Right atrium auricular region (tissue), 2 donors: ENCODE results near the gene TYRP1. TPM values are rescaled to one million over a fixed set of nuclear protein-coding genes. Genes with fewer than 3 reads are reported as not detected.

ENCODE experiments used
- DNase-seq: peaks from one replicate; pipeline ENCODE4 v3.0.0-alpha.2; 2019; ENCODE audit warnings: low spot score
- H3K27ac ChIP-seq, 2 donors: fragments of 200-600 bp; sonication (generic); 1 replicate in 1 of 2; 2 replicates in 1 of 2; pipeline ENCODE4 v1.5.1; 2016 to 2019
- H3K27me3 ChIP-seq, 2 donors: fragments of 200-600 bp; sonication (generic); one replicate each; pipeline versions ENCODE4 v1.5.1 to v1.6.0; 2017 to 2019
- H3K36me3 ChIP-seq: fragments of 200-600 bp; sonication (generic); one replicate; pipeline ENCODE4 v1.5.1; 2016
- H3K4me1 ChIP-seq, 2 donors: fragments of 200-600 bp; sonication (generic); one replicate each; pipeline versions ENCODE4 v1.5.1 to v1.6.0; 2017 to 2019
- H3K4me3 ChIP-seq, 2 donors: fragments of 200-600 bp; sonication (generic); 1 replicate in 1 of 2; 2 replicates in 1 of 2; pipeline ENCODE4 v1.5.1; 2017 to 2019; ENCODE audit warnings: mild to moderate bottlenecking in 1 of 2, moderate library complexity in 1 of 2
- H3K9me3 ChIP-seq, 2 donors: fragments of 200-600 bp; sonication (generic); one replicate each; pipeline ENCODE4 v1.5.1; 2019
- total RNA-seq, 2 donors: library from RNA; depleted of rRNA; stranded (reverse); fragments of >200 nt; gene quantifications; one replicate each; pipeline ENCODE4 v1.1.0, GENCODE V29; 2016
- TF ChIP-seq, protein P1 (sequence below), 2 donors: fragments of 200-600 bp; sonication (generic); IDR thresholded peaks; one replicate each; pipeline ENCODE4 v1.5.1; 2019; ENCODE audit warnings: antibody characterized with exemption in 2 of 2

Gene TYRP1
- total RNA-seq, 2 donors from 2014 or later = 25.1 to 35.6 TPM

DNA sequence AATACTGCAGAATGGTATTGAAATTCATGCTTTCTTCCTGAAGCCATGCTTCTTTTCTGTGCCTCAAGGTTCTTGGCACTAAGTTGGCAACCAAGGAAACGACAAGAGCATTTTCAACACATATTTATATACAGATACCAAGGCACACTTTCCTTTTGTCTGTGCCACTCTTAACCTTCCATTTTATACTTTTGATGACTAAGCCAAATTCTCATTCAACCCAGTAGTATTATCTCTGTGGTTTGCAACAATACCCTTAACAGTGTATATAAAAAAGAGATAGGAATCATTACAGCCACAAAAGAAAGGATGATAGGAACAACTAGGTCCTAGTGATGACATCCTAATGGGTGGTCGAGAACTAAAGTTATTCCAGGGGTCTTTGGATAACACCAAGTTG is 36.0 kb upstream of the TYRP1 start:
- no peaks in the 10 kb centered on the region for H3K4me1 ChIP-seq
- no peaks in the 10 kb centered on the region for H3K27me3 ChIP-seq
- TF ChIP-seq, protein P1, sequence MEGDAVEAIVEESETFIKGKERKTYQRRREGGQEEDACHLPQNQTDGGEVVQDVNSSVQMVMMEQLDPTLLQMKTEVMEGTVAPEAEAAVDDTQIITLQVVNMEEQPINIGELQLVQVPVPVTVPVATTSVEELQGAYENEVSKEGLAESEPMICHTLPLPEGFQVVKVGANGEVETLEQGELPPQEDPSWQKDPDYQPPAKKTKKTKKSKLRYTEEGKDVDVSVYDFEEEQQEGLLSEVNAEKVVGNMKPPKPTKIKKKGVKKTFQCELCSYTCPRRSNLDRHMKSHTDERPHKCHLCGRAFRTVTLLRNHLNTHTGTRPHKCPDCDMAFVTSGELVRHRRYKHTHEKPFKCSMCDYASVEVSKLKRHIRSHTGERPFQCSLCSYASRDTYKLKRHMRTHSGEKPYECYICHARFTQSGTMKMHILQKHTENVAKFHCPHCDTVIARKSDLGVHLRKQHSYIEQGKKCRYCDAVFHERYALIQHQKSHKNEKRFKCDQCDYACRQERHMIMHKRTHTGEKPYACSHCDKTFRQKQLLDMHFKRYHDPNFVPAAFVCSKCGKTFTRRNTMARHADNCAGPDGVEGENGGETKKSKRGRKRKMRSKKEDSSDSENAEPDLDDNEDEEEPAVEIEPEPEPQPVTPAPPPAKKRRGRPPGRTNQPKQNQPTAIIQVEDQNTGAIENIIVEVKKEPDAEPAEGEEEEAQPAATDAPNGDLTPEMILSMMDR (IDR thresholded peaks at IDR 0.05) = no peak
- no peak overlapping the region for H3K4me3 ChIP-seq
- no peak overlapping the region for H3K27ac ChIP-seq
- no peaks in the 10 kb centered on the region for H3K36me3 ChIP-seq
- DNase-seq = no peak
- H3K9me3 ChIP-seq = peaks cover 0 to 7% of the 10 kb centered on the region in 2 donors

DNA sequence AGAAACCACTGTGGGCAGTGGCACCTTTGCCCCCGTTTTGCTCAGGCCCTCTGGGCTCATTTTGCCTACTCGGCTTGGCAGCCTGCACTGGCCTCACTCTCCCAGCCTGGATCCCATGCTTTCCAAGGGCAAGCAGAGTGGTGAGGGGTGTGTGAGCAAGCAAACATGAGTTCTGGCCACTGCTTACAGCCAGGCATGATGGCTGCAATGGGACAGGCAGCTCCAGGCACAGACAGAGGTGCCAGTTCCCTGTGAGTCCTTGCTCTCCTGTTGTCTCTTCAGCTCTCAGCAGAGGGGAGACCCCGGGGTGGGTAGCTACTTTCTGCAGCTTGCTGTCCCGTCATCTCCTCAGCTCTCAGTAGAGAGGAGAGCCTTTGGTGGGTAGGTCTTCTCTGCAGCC is 35.2 kb upstream of the TYRP1 start:
- no peaks in the 10 kb centered on the region for H3K36me3 ChIP-seq
- H3K27ac ChIP-seq = no peak overlapping the region
- no peaks in the 10 kb centered on the region for H3K27me3 ChIP-seq
- H3K4me1 ChIP-seq = no peaks in the 10 kb centered on the region
- TF ChIP-seq, protein P1 (IDR thresholded peaks at IDR 0.05) = no peak
- DNase-seq = no peak
- H3K9me3 ChIP-seq = peaks cover 0 to 7% of the 10 kb centered on the region in 2 donors
- H3K4me3 ChIP-seq = no peak overlapping the region

DNA sequence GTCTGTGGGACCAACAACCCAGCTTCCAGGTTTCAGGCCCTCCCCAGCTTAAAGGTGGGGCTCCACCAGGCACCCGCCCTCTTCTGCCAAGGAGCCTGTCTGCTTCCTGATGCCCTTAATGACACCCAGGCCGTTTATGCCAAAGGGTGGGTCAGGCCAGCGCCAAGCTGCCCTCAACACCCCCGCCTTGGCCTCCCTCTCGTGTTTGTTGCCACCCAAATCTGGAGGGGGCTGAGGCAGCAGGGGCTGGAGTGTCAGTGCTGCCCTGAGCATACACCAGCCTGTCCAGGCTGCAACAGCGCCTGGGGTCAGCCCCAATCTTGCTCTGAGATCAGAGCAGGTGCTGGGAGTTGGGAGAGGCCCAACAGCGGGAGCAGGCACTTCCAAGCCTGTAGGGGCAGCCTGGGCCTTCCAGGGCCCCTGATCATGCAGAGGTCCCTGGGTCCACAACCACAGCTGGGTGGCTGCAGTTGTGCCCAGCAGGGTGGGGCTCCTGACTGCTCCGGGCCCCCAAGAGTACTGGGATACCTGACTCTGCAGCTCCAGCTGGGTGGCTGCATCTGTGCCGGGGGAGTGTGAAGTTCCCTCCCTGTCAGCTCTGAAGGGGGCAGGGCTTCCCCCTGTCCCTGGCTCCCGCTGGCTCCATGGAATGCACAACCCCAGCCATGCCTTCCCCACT is 34.5 kb upstream of the TYRP1 start:
- H3K27ac ChIP-seq = no peak overlapping the region
- DNase-seq = no peak
- no peaks in the 10 kb centered on the region for H3K27me3 ChIP-seq

DNA sequence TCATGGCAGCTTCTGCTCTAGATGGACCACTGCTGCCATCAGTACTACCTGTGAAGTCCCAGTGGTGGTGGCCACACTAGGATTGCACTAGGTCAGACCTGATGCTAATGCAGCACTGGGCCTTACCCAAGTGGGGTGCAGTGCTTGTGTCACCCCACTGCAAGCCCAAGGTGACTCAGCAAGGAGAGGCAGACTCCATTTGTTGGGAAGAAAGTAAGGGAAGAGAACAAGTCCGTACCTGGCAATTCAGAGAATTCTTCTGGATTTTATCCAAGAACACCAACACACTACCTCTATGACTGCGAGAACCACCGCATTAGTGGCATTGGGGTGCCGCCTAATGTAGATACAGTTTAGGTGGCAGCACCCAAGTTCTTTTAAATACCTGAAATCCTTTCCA is 34.0 kb upstream of the TYRP1 start:
- Histone ChIP-seq H3K4me1 (no peaks in the 10 kb centered on the region), H3K36me3 (no peaks in the 10 kb centered on the region), H3K27ac (no peak overlapping the region), H3K4me3 (no peak overlapping the region), H3K27me3 (no peaks in the 10 kb centered on the region), H3K9me3 (peaks cover 0 to 10% of the 10 kb centered on the region in 2 donors)
- no peak for DNase-seq
- TF ChIP-seq, protein P1 (IDR thresholded peaks at IDR 0.05) = no peak

More for the DNA sequence above, 34.5 kb upstream of the TYRP1 start:
- Histone ChIP-seq H3K36me3 (no peaks in the 10 kb centered on the region), H3K4me1 (no peaks in the 10 kb centered on the region), H3K4me3 (no peak overlapping the region), H3K9me3 (peaks cover 0 to 7% of the 10 kb centered on the region in 2 donors)
- TF ChIP-seq, protein P1 (IDR thresholded peaks at IDR 0.05) = no peak

DNA sequence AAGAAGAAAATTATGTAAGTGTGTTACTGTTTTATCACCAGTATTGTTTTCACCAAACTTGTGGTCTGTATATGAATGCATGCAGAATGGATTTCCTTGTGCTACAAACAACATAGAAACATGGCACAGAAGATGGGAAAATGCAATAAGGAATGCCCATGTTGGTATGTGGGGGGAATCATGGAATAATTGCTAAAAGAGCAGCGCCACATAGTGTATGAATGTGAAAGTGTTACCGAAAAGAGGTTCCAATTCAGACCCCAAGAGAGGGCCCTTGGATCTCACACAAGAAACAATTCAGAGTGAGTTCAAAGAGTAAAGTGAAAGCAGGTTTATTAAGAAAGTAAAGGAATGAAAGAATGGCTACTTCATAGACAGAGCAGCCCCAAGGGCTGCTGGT is 26.4 kb upstream of the TYRP1 start:
- no peaks in the 10 kb centered on the region for H3K27me3 ChIP-seq
- no peaks in the 10 kb centered on the region for H3K4me1 ChIP-seq
- no peak overlapping the region for H3K4me3 ChIP-seq
- H3K9me3 ChIP-seq = peaks cover 0 to 3% of the 10 kb centered on the region in 2 donors
- DNase-seq = no peak
- H3K36me3 ChIP-seq = no peaks in the 10 kb centered on the region
- no peak overlapping the region for H3K27ac ChIP-seq
- TF ChIP-seq, protein P1 (IDR thresholded peaks at IDR 0.05) = no peak

DNA sequence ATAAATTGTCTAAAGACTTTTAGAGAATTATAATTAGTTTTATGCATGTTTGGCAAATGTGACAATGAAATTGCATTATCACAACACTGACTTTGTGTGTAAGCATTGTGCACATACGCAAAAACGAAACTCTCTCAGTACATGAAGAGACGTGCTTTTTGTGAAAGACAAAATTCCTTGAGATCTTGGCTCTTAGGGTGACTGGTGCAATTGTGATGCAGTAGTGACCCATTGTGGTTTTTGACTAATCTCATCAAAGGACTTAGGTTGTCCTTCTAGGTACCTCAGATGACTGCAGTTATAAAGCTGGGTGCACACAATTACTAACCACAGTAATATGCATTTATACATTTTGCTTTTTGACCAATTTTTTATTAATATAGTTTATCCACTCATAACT is 25.3 kb upstream of the TYRP1 start:
- Histone ChIP-seq H3K9me3 (peaks cover 0 to 3% of the 10 kb centered on the region in 2 donors), H3K27me3 (no peaks in the 10 kb centered on the region), H3K4me3 (no peak overlapping the region), H3K27ac (no peak overlapping the region), H3K4me1 (no peaks in the 10 kb centered on the region), H3K36me3 (no peaks in the 10 kb centered on the region)
- no peak for DNase-seq
- TF ChIP-seq, protein P1 (IDR thresholded peaks at IDR 0.05) = no peak
